ENCODE measurements around the gene SRSF12. TPM values are rescaled to one million over a fixed set of nuclear protein-coding genes. Genes with fewer than 3 reads are reported as not detected.

SRSF12 gene
- not detected for total RNA-seq (2021; ENCODE audit: unreplicated experiment)
- polyA plus RNA-seq (2012) = not detected in 2 replicates
- percentile 4 among the genes with signal in this experiment for Bru-seq, nascent RNA
- BruChase-seq, experiment 1, labeled RNA remaining after a 6-hour chase = percentile 4 among the genes with signal in this experiment
- not detected for BruChase-seq, experiment 2, labeled RNA remaining after a 2-hour chase
- long read RNA-seq, partial matches to known transcripts = 0 of 1 reads
- long read RNA-seq, other reads (novel, unspliced or antisense) = 1 of 1 reads

DNA sequence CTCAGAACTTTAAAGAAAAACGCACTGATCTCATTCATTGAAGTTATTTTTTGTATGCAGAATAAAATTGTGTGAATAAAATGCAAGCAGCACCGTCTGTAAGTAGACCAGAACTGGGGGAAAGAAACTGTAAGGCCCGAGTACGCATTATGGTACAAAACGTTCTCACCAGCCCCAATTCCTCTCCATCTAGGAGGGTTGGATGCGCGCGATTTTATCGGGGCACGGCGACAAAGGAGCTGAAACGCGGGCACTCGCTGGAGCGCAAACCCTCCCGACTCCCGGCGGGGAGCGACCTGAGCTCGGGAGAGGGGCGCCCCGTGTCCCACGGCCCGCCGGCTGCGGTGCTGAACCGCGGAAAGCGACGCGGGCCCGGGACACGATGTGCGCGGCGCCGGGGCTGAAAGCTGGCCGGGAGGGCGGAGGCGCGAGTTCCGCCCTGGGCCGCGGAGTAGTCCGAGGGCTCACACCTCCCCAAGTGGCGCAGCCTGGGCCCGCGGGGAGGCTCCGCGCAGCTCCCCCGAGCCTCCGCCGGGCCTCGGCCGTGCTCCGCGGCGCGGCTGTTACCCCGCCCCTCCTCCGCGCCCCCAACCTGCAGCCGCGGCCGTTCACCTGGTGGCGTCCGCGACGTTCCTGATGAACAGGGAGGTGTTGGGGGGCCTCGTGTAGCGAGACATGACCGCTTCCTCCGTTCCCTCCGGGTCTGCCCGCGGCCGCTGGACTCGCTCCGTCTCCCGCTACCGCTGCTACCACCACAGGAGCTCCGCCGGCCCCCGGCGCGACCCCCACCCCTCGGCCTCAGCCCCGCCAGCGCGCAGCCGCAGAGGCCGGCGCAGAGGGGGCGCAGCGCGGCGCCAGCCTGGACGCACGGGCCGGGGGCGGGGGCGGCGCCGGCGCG, at the start of gene SRSF12:
TSS of gene SRSF12 (minus strand) at position 861 of the 898 bp plus-strand sequence. CDS start at position 677, 184 bp downstream.
- DNase-seq (ENCODE audit: low read depth, low spot score) (no peak), ATAC-seq (peak; percentile 78)
- BruUV-seq (replicated peaks) = no TSS peak
- Histone ChIP-seq H3K4me1 (ENCODE audit: control insufficient read depth in 1 of 2, insufficient read depth in 2 of 2, low read length in 2 of 2) (peaks cover 0 to 15% of the 10 kb centered on the region in 2 experiments; a peak in 3 of 4 replicates), H3K9ac (ENCODE audit: low read length) (peak within 1 kb of the TSS; percentile 50; the same call in 1 of the 2 replicates), H3K9me2 (ENCODE audit: insufficient read depth) (no peaks in the 10 kb centered on the region), H3K4me2 (ENCODE audit: low read length) (peak within 1 kb of the TSS; percentile 74), H3K27me3 (ENCODE audit: insufficient read depth, low read length) (no peaks in the 10 kb centered on the region), H3K4me3 (replicated peaks in 1 of 2; ENCODE audit: low read depth in 1 of 2, low read length in 2 of 2) (peak within 1 kb of the TSS; percentile 36 to 56), H4K20me1 (ENCODE audit: insufficient read depth) (no peaks in the 10 kb centered on the region), H3K9me3 (ENCODE audit: control insufficient read depth in 1 of 2, insufficient read depth in 1 of 2, low read depth in 1 of 2, low read length in 2 of 2) (no peaks in the 10 kb centered on the region), H3K79me2 (ENCODE audit: insufficient read depth, low read length) (no peaks in the 10 kb centered on the region), H2AFZ (ENCODE audit: low read depth, low read length, poor library complexity, severe bottlenecking) (peak within 1 kb of the TSS; percentile 88), H3K36me3 (ENCODE audit: control insufficient read depth in 1 of 2, insufficient read depth in 2 of 2, low read length in 2 of 2) (no peaks in the 10 kb centered on the region), H3K27ac (ENCODE audit: low read depth, low read length) (no peak within 1 kb of the TSS; the same call in 1 of the 2 replicates)
- ChIA-PET POLR2A (no interaction called here), CTCF (interaction anchor here (0.6 kb wide), 1 partner anchor 19 kb away, joined by 3 read pairs; no protein-coding TSS in a partner anchor), RAD21 (ENCODE audit: low non-redundant PET in 1 of 2, low total read pairs in 2 of 2, uncharacterized antibody in 2 of 2, unreplicated experiment in 2 of 2) (interaction anchor here in 1 of 2 experiments (0.6 kb wide), 1 partner anchor 125 kb away, joined by 3 read pairs; no protein-coding TSS in a partner anchor)
- intact Hi-C loops (cut with micrococcal nuclease) = no loop called here
- TF ChIP-seq EZH2 (IDR thresholded peaks at IDR 0.05) = no peak
- TF ChIP-seq ZFX (IDR thresholded peaks at IDR 0.05) = peak; percentile 50; the same call in 1 of the 2 replicates

DNA sequence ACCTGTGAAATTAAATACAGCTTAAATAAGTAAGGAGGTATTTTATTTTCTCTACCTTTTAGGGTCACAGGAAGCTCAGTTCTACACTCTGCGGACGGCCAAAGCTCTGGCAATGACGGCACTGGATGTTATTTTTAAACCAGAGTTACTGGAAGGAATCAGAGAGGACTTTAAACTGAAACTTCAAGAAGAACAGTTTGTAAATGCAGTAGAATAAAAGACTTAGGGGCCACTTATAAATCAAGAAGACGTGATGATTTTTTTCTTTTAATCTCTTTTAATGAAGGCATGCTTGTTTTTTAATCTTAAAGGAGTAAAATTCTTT, 44.1 kb upstream of the SRSF12 start:
- H3K9me3 ChIP-seq (ENCODE audit: control insufficient read depth in 1 of 2, insufficient read depth in 1 of 2, low read depth in 1 of 2, low read length in 2 of 2) = no peaks in the 10 kb centered on the region
- peaks cover 5% of the 10 kb centered on the region for H3K79me2 ChIP-seq (ENCODE audit: insufficient read depth, low read length)
- no peak overlapping the region for H3K4me3 ChIP-seq (replicated peaks in 1 of 2; ENCODE audit: low read depth in 1 of 2, low read length in 2 of 2)
- intact Hi-C loops (cut with micrococcal nuclease) = no loop called here
- H3K4me1 ChIP-seq (ENCODE audit: control insufficient read depth in 1 of 2, insufficient read depth in 2 of 2, low read length in 2 of 2) = no peaks in the 10 kb centered on the region
- no peak for DNase-seq (ENCODE audit: low read depth, low spot score)
- no peaks in the 10 kb centered on the region for H3K27me3 ChIP-seq (ENCODE audit: insufficient read depth, low read length)
- H3K9ac ChIP-seq (ENCODE audit: low read length) = no peak overlapping the region
- H4K20me1 ChIP-seq (ENCODE audit: insufficient read depth) = no peaks in the 10 kb centered on the region; the same call in 1 of the 2 replicates
- no peak overlapping the region for H2AFZ ChIP-seq (ENCODE audit: low read depth, low read length, poor library complexity, severe bottlenecking)
- H3K4me2 ChIP-seq (ENCODE audit: low read length) = no peak overlapping the region
- BruUV-seq (replicated peaks) = no TSS peak
- ATAC-seq = no peak
- H3K27ac ChIP-seq (ENCODE audit: low read depth, low read length) = no peak overlapping the region
- ChIA-PET CTCF (no interaction called here), POLR2A (no interaction called here), RAD21 (ENCODE audit: low non-redundant PET in 1 of 2, low total read pairs in 2 of 2, uncharacterized antibody in 2 of 2, unreplicated experiment in 2 of 2) (no interaction called here)
- peaks cover 16 to 26% of the 10 kb centered on the region in 2 experiments for H3K36me3 ChIP-seq (ENCODE audit: control insufficient read depth in 1 of 2, insufficient read depth in 2 of 2, low read length in 2 of 2)
- no peaks in the 10 kb centered on the region for H3K9me2 ChIP-seq (ENCODE audit: insufficient read depth)
- TF ChIP-seq EZH2phosphoT487 (IDR thresholded peaks at IDR 0.05; ENCODE audit: borderline replicate concordance) = no peak
- TF ChIP-seq ELF1 (IDR thresholded peaks at IDR 0.05; ENCODE audit: borderline replicate concordance, low read depth) = no peak
- no peak for TF ChIP-seq FOSL1 (IDR thresholded peaks at IDR 0.05; ENCODE audit: low read depth)
- no peak for TF ChIP-seq CBX3 (IDR thresholded peaks at IDR 0.05; ENCODE audit: low read depth)
- TF ChIP-seq SIN3A (IDR thresholded peaks at IDR 0.05; ENCODE audit: low read depth) = no peak
- no peak for TF ChIP-seq TCF7L2 (IDR thresholded peaks at IDR 0.05; ENCODE audit: borderline replicate concordance, extremely low read depth, insufficient read depth, insufficient read length)
- TF ChIP-seq SP1 (IDR thresholded peaks at IDR 0.05; ENCODE audit: low read depth) = no peak
- TF ChIP-seq, protein P1, sequence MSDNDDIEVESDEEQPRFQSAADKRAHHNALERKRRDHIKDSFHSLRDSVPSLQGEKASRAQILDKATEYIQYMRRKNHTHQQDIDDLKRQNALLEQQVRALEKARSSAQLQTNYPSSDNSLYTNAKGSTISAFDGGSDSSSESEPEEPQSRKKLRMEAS (IDR thresholded peaks at IDR 0.05) = no peak
- no peak for TF ChIP-seq POLR2A (IDR thresholded peaks at IDR 0.05; ENCODE audit: borderline replicate concordance, extremely low read depth, insufficient read depth, insufficient read length)
- no peak for TF ChIP-seq EZH2 (IDR thresholded peaks at IDR 0.05)
- TF ChIP-seq CEBPB (IDR thresholded peaks at IDR 0.05; ENCODE audit: low read depth) = no peak
- TF ChIP-seq, protein P2, sequence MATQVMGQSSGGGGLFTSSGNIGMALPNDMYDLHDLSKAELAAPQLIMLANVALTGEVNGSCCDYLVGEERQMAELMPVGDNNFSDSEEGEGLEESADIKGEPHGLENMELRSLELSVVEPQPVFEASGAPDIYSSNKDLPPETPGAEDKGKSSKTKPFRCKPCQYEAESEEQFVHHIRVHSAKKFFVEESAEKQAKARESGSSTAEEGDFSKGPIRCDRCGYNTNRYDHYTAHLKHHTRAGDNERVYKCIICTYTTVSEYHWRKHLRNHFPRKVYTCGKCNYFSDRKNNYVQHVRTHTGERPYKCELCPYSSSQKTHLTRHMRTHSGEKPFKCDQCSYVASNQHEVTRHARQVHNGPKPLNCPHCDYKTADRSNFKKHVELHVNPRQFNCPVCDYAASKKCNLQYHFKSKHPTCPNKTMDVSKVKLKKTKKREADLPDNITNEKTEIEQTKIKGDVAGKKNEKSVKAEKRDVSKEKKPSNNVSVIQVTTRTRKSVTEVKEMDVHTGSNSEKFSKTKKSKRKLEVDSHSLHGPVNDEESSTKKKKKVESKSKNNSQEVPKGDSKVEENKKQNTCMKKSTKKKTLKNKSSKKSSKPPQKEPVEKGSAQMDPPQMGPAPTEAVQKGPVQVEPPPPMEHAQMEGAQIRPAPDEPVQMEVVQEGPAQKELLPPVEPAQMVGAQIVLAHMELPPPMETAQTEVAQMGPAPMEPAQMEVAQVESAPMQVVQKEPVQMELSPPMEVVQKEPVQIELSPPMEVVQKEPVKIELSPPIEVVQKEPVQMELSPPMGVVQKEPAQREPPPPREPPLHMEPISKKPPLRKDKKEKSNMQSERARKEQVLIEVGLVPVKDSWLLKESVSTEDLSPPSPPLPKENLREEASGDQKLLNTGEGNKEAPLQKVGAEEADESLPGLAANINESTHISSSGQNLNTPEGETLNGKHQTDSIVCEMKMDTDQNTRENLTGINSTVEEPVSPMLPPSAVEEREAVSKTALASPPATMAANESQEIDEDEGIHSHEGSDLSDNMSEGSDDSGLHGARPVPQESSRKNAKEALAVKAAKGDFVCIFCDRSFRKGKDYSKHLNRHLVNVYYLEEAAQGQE (IDR thresholded peaks at IDR 0.05; ENCODE audit: low read depth) = no peak
- TF ChIP-seq YY1 (IDR thresholded peaks at IDR 0.05; ENCODE audit: extremely low read depth, insufficient replicate concordance, low read depth, low read length) = no peak
- no peak for TF ChIP-seq ZNF274 (IDR thresholded peaks at IDR 0.05; ENCODE audit: low read depth, low read length)
- TF ChIP-seq POLR2AphosphoS5 (IDR thresholded peaks at IDR 0.05; ENCODE audit: low read depth, low read length) = no peak
